OCI-LY1 (cell line): Measurements from ENCODE around the gene TMPRSS3.

Experiments used
- H2AFZ ChIP-seq: fragments of 200-600 bp; sonication (generic), shearing (Covaris generic); 2 replicates; pipeline ENCODE4 v1.6.0; 2014; ENCODE audit warnings: antibody characterized with exemption, mild to moderate bottlenecking, low read length
- H3F3A ChIP-seq: fragments of 200-600 bp; sonication (generic), shearing (Covaris generic); 2 replicates; pipeline ENCODE4 v1.6.0; 2014; ENCODE audit warnings: mild to moderate bottlenecking, antibody characterized with exemption, low read length, moderate library complexity; ENCODE audit not compliant: insufficient read depth
- H3K27ac ChIP-seq: fragments of 200-600 bp; sonication (generic); 2 replicates; pipeline ENCODE4 v1.5.1; 2014; ENCODE audit warnings: low read length, mixed run types, mild to moderate bottlenecking, low read depth; ENCODE audit not compliant: poor library complexity, severe bottlenecking
- H3K27me3 ChIP-seq: fragments of 200-600 bp; sonication (generic); 2 replicates; pipeline ENCODE4 v1.6.0; 2014; ENCODE audit warnings: antibody characterized with exemption, mild to moderate bottlenecking, low read length, moderate library complexity; ENCODE audit not compliant: insufficient read depth
- H3K36me3 ChIP-seq: fragments of 200-600 bp; sonication (generic); 2 replicates; pipeline ENCODE4 v1.6.1; 2014; ENCODE audit warnings: mild to moderate bottlenecking, antibody characterized with exemption, low read length, moderate library complexity, mixed read lengths; ENCODE audit not compliant: insufficient read depth
- H3K4me1 ChIP-seq: fragments of 200-600 bp; sonication (generic); 2 replicates; pipeline ENCODE4 v1.5.1; 2014; ENCODE audit warnings: mild to moderate bottlenecking, low read length, moderate library complexity; ENCODE audit not compliant: insufficient read depth, severe bottlenecking
- H3K4me2 ChIP-seq: fragments of 200-600 bp; sonication (generic), shearing (Covaris generic); 2 replicates; pipeline ENCODE4 v1.6.1; 2014; ENCODE audit warnings: low read length
- H3K4me3 ChIP-seq: fragments of 200-600 bp; sonication (generic); 2 replicates; pipeline ENCODE4 v1.5.1; 2014; ENCODE audit warnings: low read length, low read depth, mild to moderate bottlenecking, mixed read lengths; ENCODE audit not compliant: poor library complexity, severe bottlenecking
- H3K79me2 ChIP-seq: fragments of 200-600 bp; shearing (Covaris generic); 2 replicates; pipeline ENCODE4 v1.6.1; 2016; ENCODE audit warnings: mixed run types, low read length, mixed read lengths; ENCODE audit not compliant: insufficient read depth
- H3K9ac ChIP-seq: fragments of 200-600 bp; sonication (generic), shearing (Covaris generic); 2 replicates; pipeline ENCODE4 v1.6.1; 2014; ENCODE audit warnings: mild to moderate bottlenecking, low read length, mixed read lengths
- H3K9me2 ChIP-seq: fragments of 200-600 bp; sonication (generic), shearing (Covaris generic); 2 replicates; pipeline ENCODE4 v1.6.1; 2014; ENCODE audit warnings: low read depth, mild to moderate bottlenecking, low read length, mixed read lengths
- H3K9me3 ChIP-seq: fragments of 200-600 bp; shearing (Covaris generic); 2 replicates; pipeline ENCODE4 v1.6.1; 2014; ENCODE audit warnings: low read length, mixed read lengths
- H4K20me1 ChIP-seq: fragments of 200-600 bp; sonication (generic), shearing (Covaris generic); 2 replicates; pipeline ENCODE4 v1.6.0; 2016; ENCODE audit warnings: mild to moderate bottlenecking, low read length; ENCODE audit not compliant: insufficient read depth
- CTCF ChIP-seq: fragments of 200-600 bp; sonication (generic), shearing (Covaris generic); IDR thresholded peaks from 2 replicates; pipeline ENCODE4 v1.5.1; 2017; ENCODE audit warnings: mild to moderate bottlenecking, antibody characterized with exemption, low read length, moderate library complexity, mixed read lengths
- EZH2 ChIP-seq: fragments of 200-600 bp; sonication (generic), shearing (Covaris generic); IDR thresholded peaks from 2 replicates; pipeline ENCODE4 v1.8.0; 2017; ENCODE audit warnings: borderline replicate concordance, mixed run types, mild to moderate bottlenecking, antibody characterized with exemption, low read length, moderate library complexity, mixed read lengths

The TMPRSS3 gene

GRCh38 chr21:42390193-42390592 lies 5.7 kb downstream of the TMPRSS3 start:
- no peaks in the 10 kb centered on the region for H3K9me3 ChIP-seq
- H3K4me2 ChIP-seq = no peak overlapping the region
- no peaks in the 10 kb centered on the region for H4K20me1 ChIP-seq
- no peak overlapping the region for H3K4me3 ChIP-seq
- no peak overlapping the region for H3K27ac ChIP-seq
- peaks cover 8% of the 10 kb centered on the region for H3K4me1 ChIP-seq
- peaks cover 20% of the 10 kb centered on the region for H3K27me3 ChIP-seq
- H3K36me3 ChIP-seq = no peaks in the 10 kb centered on the region
- no peaks in the 10 kb centered on the region for H3K9me2 ChIP-seq
- no peaks in the 10 kb centered on the region for H3F3A ChIP-seq
- TF ChIP-seq CTCF (no peak), EZH2 (no peak)
- no peak overlapping the region for H2AFZ ChIP-seq
- no peak overlapping the region for H3K9ac ChIP-seq
- no peaks in the 10 kb centered on the region for H3K79me2 ChIP-seq

GRCh38 chr21:42389449-42389835 lies 6.4 kb downstream of the TMPRSS3 start:
- no peak for TF ChIP-seq EZH2
- TF ChIP-seq CTCF = no peak
- no peaks in the 10 kb centered on the region for H3K79me2 ChIP-seq
- H3K4me2 ChIP-seq = no peak overlapping the region
- H2AFZ ChIP-seq = no peak overlapping the region
- H3F3A ChIP-seq = no peaks in the 10 kb centered on the region
- no peak overlapping the region for H3K9ac ChIP-seq
- H3K36me3 ChIP-seq = no peaks in the 10 kb centered on the region
- H3K4me3 ChIP-seq = no peak overlapping the region
- H3K9me2 ChIP-seq = no peaks in the 10 kb centered on the region
- H3K4me1 ChIP-seq = peaks cover 8% of the 10 kb centered on the region
- no peaks in the 10 kb centered on the region for H4K20me1 ChIP-seq
- H3K9me3 ChIP-seq = no peaks in the 10 kb centered on the region
- H3K27me3 ChIP-seq = peaks cover 20% of the 10 kb centered on the region
- no peak overlapping the region for H3K27ac ChIP-seq

GRCh38 chr21:42388740-42389448 lies 7.0 kb downstream of the TMPRSS3 start:
- Histone ChIP-seq H3K9me2 (no peaks in the 10 kb centered on the region), H3K4me2 (no peak overlapping the region), H3K4me3 (no peak overlapping the region), H4K20me1 (no peaks in the 10 kb centered on the region), H3K9ac (no peak overlapping the region), H3K27ac (no peak overlapping the region), H3K4me1 (peaks cover 8% of the 10 kb centered on the region), H3F3A (no peaks in the 10 kb centered on the region), H2AFZ (no peak overlapping the region), H3K9me3 (no peaks in the 10 kb centered on the region), H3K79me2 (no peaks in the 10 kb centered on the region), H3K27me3 (peaks cover 20% of the 10 kb centered on the region), H3K36me3 (no peaks in the 10 kb centered on the region)
- TF ChIP-seq EZH2 = no peak
- no peak for TF ChIP-seq CTCF
